ENCODE results near the gene NFE2L2. TPM values are rescaled to one million over a fixed set of nuclear protein-coding genes. Genes with fewer than 3 reads are reported as not detected.

NFE2L2 gene
- total and polyA plus RNA-seq, 2 experiments from 2014 or later, result 88.3 to 90.2 TPM

- Histone ChIP-seq H3K27ac (peak overlapping the region; percentile 15), H3K4me1 (ENCODE audit: insufficient read depth) (peaks cover 25% of the 10 kb centered on the region), H2AFZ (no peak overlapping the region), H3K36me3 (replicated peaks; ENCODE audit: insufficient read depth, low read depth) (no peaks in the 10 kb centered on the region), H3K9me3 (ENCODE audit: low read depth) (no peaks in the 10 kb centered on the region), H4K20me1 (ENCODE audit: insufficient read depth, poor library complexity, severe bottlenecking) (no peaks in the 10 kb centered on the region), H3K79me2 (no peaks in the 10 kb centered on the region), H3K9me2 (replicated peaks; ENCODE audit: insufficient read depth) (no peaks in the 10 kb centered on the region), H3K27me3 (no peaks in the 10 kb centered on the region), H3K4me3 (no peak overlapping the region), H3K4me2 (peak overlapping the region; percentile 60)
- 71% methylated on average over 4 of the region's 4 CpGs for WGBS (ENCODE audit: low lambda C conversion rate, missing lambda C conversion rate)
- no peak for DNase-seq (ENCODE audit: low spot score)
- no peak for TF ChIP-seq CTCF (IDR thresholded peaks at IDR 0.05; ENCODE audit: poor library complexity)
- TF ChIP-seq EZH2 (IDR thresholded peaks at IDR 0.05; ENCODE audit: borderline replicate concordance), result no peak
- TF ChIP-seq EZH2phosphoT487 (IDR thresholded peaks at IDR 0.05; ENCODE audit: low read depth, severe bottlenecking, unreplicated experiment), result no peak
These were observed 11.2 kb upstream of the NFE2L2 start for GRCh38 chr2:177275743-177276055.

- peaks cover 25% of the 10 kb centered on the region for H3K4me1 ChIP-seq (ENCODE audit: insufficient read depth)
- H3K79me2 ChIP-seq, result no peaks in the 10 kb centered on the region
- H3K9me3 ChIP-seq (ENCODE audit: low read depth), result no peaks in the 10 kb centered on the region
- H3K27me3 ChIP-seq, result no peaks in the 10 kb centered on the region
- peak overlapping the region; percentile 60 for H3K4me2 ChIP-seq
- no peaks in the 10 kb centered on the region for H3K9me2 ChIP-seq (replicated peaks; ENCODE audit: insufficient read depth)
- H3K36me3 ChIP-seq (replicated peaks; ENCODE audit: insufficient read depth, low read depth), result no peaks in the 10 kb centered on the region
- 71% methylated on average over 5 of the region's 5 CpGs for WGBS (ENCODE audit: low lambda C conversion rate, missing lambda C conversion rate)
- H4K20me1 ChIP-seq (ENCODE audit: insufficient read depth, poor library complexity, severe bottlenecking), result no peaks in the 10 kb centered on the region
- H3K27ac ChIP-seq, result peak overlapping the region; percentile 15
- no peak overlapping the region for H2AFZ ChIP-seq
- no peak for DNase-seq (ENCODE audit: low spot score)
- no peak overlapping the region for H3K4me3 ChIP-seq
- TF ChIP-seq CTCF (IDR thresholded peaks at IDR 0.05; ENCODE audit: poor library complexity), result no peak
- no peak for TF ChIP-seq EZH2 (IDR thresholded peaks at IDR 0.05; ENCODE audit: borderline replicate concordance)
- no peak for TF ChIP-seq EZH2phosphoT487 (IDR thresholded peaks at IDR 0.05; ENCODE audit: low read depth, severe bottlenecking, unreplicated experiment)
These were observed 10.7 kb upstream of the NFE2L2 start for GRCh38 chr2:177275040-177275742.

GRCh38 chr2:177273408-177273807 lies 8.9 kb upstream of the NFE2L2 start:
- TF ChIP-seq EZH2 (IDR thresholded peaks at IDR 0.05; ENCODE audit: borderline replicate concordance), result no peak
- TF ChIP-seq EZH2phosphoT487 (IDR thresholded peaks at IDR 0.05; ENCODE audit: low read depth, severe bottlenecking, unreplicated experiment), result no peak
- no peak for TF ChIP-seq CTCF (IDR thresholded peaks at IDR 0.05; ENCODE audit: poor library complexity)
- Histone ChIP-seq H3K79me2 (no peaks in the 10 kb centered on the region), H2AFZ (peak overlapping the region; percentile 32), H3K27me3 (no peaks in the 10 kb centered on the region), H3K4me3 (no peak overlapping the region), H3K27ac (peak overlapping the region; percentile 58), H3K9me2 (replicated peaks; ENCODE audit: insufficient read depth) (no peaks in the 10 kb centered on the region), H3K36me3 (replicated peaks; ENCODE audit: insufficient read depth, low read depth) (no peaks in the 10 kb centered on the region), H3K9me3 (ENCODE audit: low read depth) (no peaks in the 10 kb centered on the region), H3K4me2 (peak overlapping the region; percentile 57), H4K20me1 (ENCODE audit: insufficient read depth, poor library complexity, severe bottlenecking) (no peaks in the 10 kb centered on the region), H3K4me1 (ENCODE audit: insufficient read depth) (peaks cover 25% of the 10 kb centered on the region)
- no peak for DNase-seq (ENCODE audit: low spot score)
- 37% methylated on average over 3 of the region's 3 CpGs for WGBS (ENCODE audit: low lambda C conversion rate, missing lambda C conversion rate)

Measured in hepatocyte (in vitro differentiated cells).